OCI-LY7 (cell line): ENCODE results near the gene PTPRT. TPM values are rescaled to one million over a fixed set of nuclear protein-coding genes. Genes with fewer than 3 reads are reported as not detected.

Source experiments
- BruUV-seq: library from RNA; stranded (reverse); fragments of 400-500 nt; replicated peaks from 2 replicates; lab custom pipeline; 2021; lab: Mats Ljungman, UMichigan
- CTCF ChIA-PET: fragments of 300-600 bp; sonication (Branson Sonifier 250); formaldehyde crosslinking; loops from one replicate; lab custom pipeline; 2022; ENCODE audit warnings: antibody characterized with exemption; ENCODE audit not compliant: unreplicated experiment; lab: Charles Lee
- POLR2A ChIA-PET: fragments of 300-600 bp; sonication (Branson Sonifier 250); formaldehyde crosslinking; loops from one replicate; lab custom pipeline; 2022; ENCODE audit warnings: antibody characterized with exemption; lab: Charles Lee
- DNase-seq: peaks from one replicate; pipeline ENCODE4 v3.0.0-alpha.2; 2015; ENCODE audit warnings: low spot score
- H2AFZ ChIP-seq: fragments of 200-600 bp; sonication (generic), shearing (Covaris generic); 2 replicates; pipeline ENCODE4 v1.6.1; 2014; ENCODE audit warnings: mild to moderate bottlenecking, antibody characterized with exemption, low read length, moderate library complexity
- H3K27ac ChIP-seq: fragments of 200-600 bp; sonication (generic); 2 replicates; pipeline ENCODE4 v1.5.1; 2014; ENCODE audit warnings: mixed run types, low read depth, mild to moderate bottlenecking, moderate library complexity, low read length, inconsistent platforms; ENCODE audit not compliant: poor library complexity, severe bottlenecking
- H3K36me3 ChIP-seq: fragments of 200-600 bp; sonication (generic); 2 replicates; pipeline ENCODE4 v1.6.1; 2014; ENCODE audit warnings: mild to moderate bottlenecking, antibody characterized with exemption, low read length, moderate library complexity, mixed read lengths; ENCODE audit not compliant: insufficient read depth
- H3K4me1 ChIP-seq: fragments of 200-600 bp; sonication (generic); 2 replicates; pipeline ENCODE4 v1.5.1; 2014; ENCODE audit warnings: mild to moderate bottlenecking, low read length; ENCODE audit not compliant: insufficient read depth, poor library complexity, severe bottlenecking
- H3K4me2 ChIP-seq: fragments of 200-600 bp; sonication (generic); 2 replicates; pipeline ENCODE4 v1.6.1; 2014; ENCODE audit warnings: mild to moderate bottlenecking, low read length
- H3K4me3 ChIP-seq: fragments of 200-600 bp; sonication (generic); 2 replicates; pipeline ENCODE4 v1.5.1; 2014; ENCODE audit warnings: mild to moderate bottlenecking, low read depth, low read length; ENCODE audit not compliant: poor library complexity, severe bottlenecking
- H3K79me2 ChIP-seq: fragments of 200-600 bp; sonication (generic); 2 replicates; pipeline ENCODE4 v1.6.1; 2016; ENCODE audit warnings: low read depth, mild to moderate bottlenecking, low read length, moderate library complexity, mixed read lengths; ENCODE audit not compliant: insufficient read depth
- H3K9me2 ChIP-seq: fragments of 200-600 bp; sonication (generic); 2 replicates; pipeline ENCODE4 v1.6.1; 2016; ENCODE audit warnings: mild to moderate bottlenecking, low read length, mixed read lengths; ENCODE audit not compliant: insufficient read depth
- H3K9me3 ChIP-seq: fragments of 200-600 bp; sonication (generic); 2 replicates; pipeline ENCODE4 v1.6.1; 2014; ENCODE audit warnings: mild to moderate bottlenecking, mixed run types, low read length, mixed read lengths
- H4K20me1 ChIP-seq: fragments of 200-600 bp; sonication (generic); 2 replicates; pipeline ENCODE4 v1.6.1; 2014; ENCODE audit warnings: mild to moderate bottlenecking, antibody characterized with exemption, low read length, moderate library complexity, mixed read lengths; ENCODE audit not compliant: insufficient read depth
- CTCF ChIP-seq: fragments of 200-600 bp; sonication (generic); conservative IDR thresholded peaks from 2 replicates; pipeline ENCODE4 v1.5.1; 2014; ENCODE audit warnings: mild to moderate bottlenecking, antibody characterized with exemption, low read length, moderate library complexity, mixed read lengths
- EZH2phosphoT487 ChIP-seq: fragments of 200-600 bp; sonication (generic); IDR thresholded peaks from 2 replicates; pipeline ENCODE4 v1.6.1; 2018; ENCODE audit warnings: low read depth, borderline replicate concordance, mild to moderate bottlenecking, mixed run types, antibody characterized with exemption, low read length, moderate library complexity, mixed read lengths
- intact Hi-C: fragments of 100-400 bp; cut with micrococcal nuclease; formaldehyde crosslinking; loops from one replicate; pipeline ENCODE4 v1.10.0; 2022; ENCODE audit not compliant: unreplicated experiment
- total RNA-seq, 2 experiments: library from RNA; depleted of rRNA in 1 of 2; stranded (reverse); fragments of >200 nt in 1 of 2; shearing (Covaris generic) in 1 of 2; gene quantifications; 2 replicates each; pipeline ENCODE4 v1.2.3, GENCODE V29; 2014 to 2022

PTPRT gene
- total RNA-seq, 2 experiments from 2014 or later = not detected

GRCh38 chr20:43017241-43018030, 172.3 kb downstream of the PTPRT start:
- no peak overlapping the region for H3K27ac ChIP-seq

GRCh38 chr20:43016257-43016656, 173.4 kb downstream of the PTPRT start:
- H3K36me3 ChIP-seq = no peaks in the 10 kb centered on the region
- ChIA-PET POLR2A (no interaction called here), CTCF (no interaction called here)
- H3K27ac ChIP-seq = no peak overlapping the region
- no peak overlapping the region for H3K4me3 ChIP-seq
- no peaks in the 10 kb centered on the region for H3K9me2 ChIP-seq
- intact Hi-C loops = no loop called here
- H2AFZ ChIP-seq = no peak overlapping the region
- no peaks in the 10 kb centered on the region for H3K9me3 ChIP-seq
- H3K4me1 ChIP-seq = no peaks in the 10 kb centered on the region
- H3K79me2 ChIP-seq = no peaks in the 10 kb centered on the region
- H3K4me2 ChIP-seq = no peak overlapping the region
- BruUV-seq = no TSS peak
- no peak for TF ChIP-seq EZH2phosphoT487
- no peak for TF ChIP-seq CTCF
- no peaks in the 10 kb centered on the region for H4K20me1 ChIP-seq
- no peak for DNase-seq

More at GRCh38 chr20:43017241-43018030, 172.3 kb downstream of the PTPRT start:
- Histone ChIP-seq H3K4me3 (no peak overlapping the region), H3K4me2 (no peak overlapping the region), H2AFZ (no peak overlapping the region), H3K79me2 (no peaks in the 10 kb centered on the region), H3K9me3 (no peaks in the 10 kb centered on the region), H3K9me2 (no peaks in the 10 kb centered on the region), H3K36me3 (no peaks in the 10 kb centered on the region), H4K20me1 (no peaks in the 10 kb centered on the region), H3K4me1 (no peaks in the 10 kb centered on the region)
- CTCF ChIA-PET = no interaction called here
- POLR2A ChIA-PET = no interaction called here
- TF ChIP-seq CTCF (no peak), EZH2phosphoT487 (no peak)
- DNase-seq = no peak
- BruUV-seq = no TSS peak
- intact Hi-C loops = no loop called here

- ChIA-PET POLR2A (no interaction called here), CTCF (no interaction called here)
- TF ChIP-seq EZH2phosphoT487 = no peak
- intact Hi-C loops = no loop called here
- H4K20me1 ChIP-seq = no peaks in the 10 kb centered on the region
- no peaks in the 10 kb centered on the region for H3K9me2 ChIP-seq
- H3K4me2 ChIP-seq = no peak overlapping the region
- H3K9me3 ChIP-seq = no peaks in the 10 kb centered on the region
- no peaks in the 10 kb centered on the region for H3K4me1 ChIP-seq
- no peaks in the 10 kb centered on the region for H3K36me3 ChIP-seq
- no peak for DNase-seq
- H3K4me3 ChIP-seq = no peak overlapping the region
- H2AFZ ChIP-seq = no peak overlapping the region
- no peaks in the 10 kb centered on the region for H3K79me2 ChIP-seq
- no TSS peak for BruUV-seq
- no peak overlapping the region for H3K27ac ChIP-seq
Measured at GRCh38 chr20:43015566-43015965, 174.1 kb downstream of the PTPRT start.
